Astrocyte (in vitro differentiated cells and primary cell): ENCODE results near the gene PFDN6.

Experiments used
- EZH2 ChIP-seq: IDR thresholded peaks from 2 replicates; pipeline ENCODE4 v1.6.1; 2012; ENCODE audit warnings: mild to moderate bottlenecking, low read length, inconsistent platforms; ENCODE audit not compliant: insufficient read depth
- TF ChIP-seq, protein P1 (sequence below): IDR thresholded peaks from 2 replicates; pipeline ENCODE4 v1.5.1; 2011; ENCODE audit warnings: low read depth, mild to moderate bottlenecking, inconsistent platforms, low read length, moderate library complexity; ENCODE audit not compliant: insufficient read depth

DNA sequence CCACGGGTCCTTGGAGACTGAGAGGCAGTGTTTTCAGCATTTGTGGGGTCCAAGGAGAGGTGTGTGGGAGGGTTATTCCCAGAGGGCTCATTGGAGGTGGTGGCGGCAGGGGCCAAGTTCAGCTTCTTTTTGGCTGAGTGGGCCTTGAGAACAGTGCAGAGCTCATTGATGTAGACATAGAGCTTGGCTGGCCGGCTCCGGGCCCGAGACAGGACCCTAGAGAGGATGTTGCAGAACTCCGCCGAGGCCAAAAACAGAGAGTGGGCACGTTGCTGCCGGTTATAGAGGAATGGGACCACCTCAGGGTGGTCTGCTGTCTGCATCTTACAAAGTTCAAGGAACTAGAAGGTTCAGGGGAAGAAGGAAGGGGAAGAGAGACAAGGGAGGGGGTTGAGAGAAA is 31.8 kb downstream of the PFDN6 start:
- TF ChIP-seq, protein P1, sequence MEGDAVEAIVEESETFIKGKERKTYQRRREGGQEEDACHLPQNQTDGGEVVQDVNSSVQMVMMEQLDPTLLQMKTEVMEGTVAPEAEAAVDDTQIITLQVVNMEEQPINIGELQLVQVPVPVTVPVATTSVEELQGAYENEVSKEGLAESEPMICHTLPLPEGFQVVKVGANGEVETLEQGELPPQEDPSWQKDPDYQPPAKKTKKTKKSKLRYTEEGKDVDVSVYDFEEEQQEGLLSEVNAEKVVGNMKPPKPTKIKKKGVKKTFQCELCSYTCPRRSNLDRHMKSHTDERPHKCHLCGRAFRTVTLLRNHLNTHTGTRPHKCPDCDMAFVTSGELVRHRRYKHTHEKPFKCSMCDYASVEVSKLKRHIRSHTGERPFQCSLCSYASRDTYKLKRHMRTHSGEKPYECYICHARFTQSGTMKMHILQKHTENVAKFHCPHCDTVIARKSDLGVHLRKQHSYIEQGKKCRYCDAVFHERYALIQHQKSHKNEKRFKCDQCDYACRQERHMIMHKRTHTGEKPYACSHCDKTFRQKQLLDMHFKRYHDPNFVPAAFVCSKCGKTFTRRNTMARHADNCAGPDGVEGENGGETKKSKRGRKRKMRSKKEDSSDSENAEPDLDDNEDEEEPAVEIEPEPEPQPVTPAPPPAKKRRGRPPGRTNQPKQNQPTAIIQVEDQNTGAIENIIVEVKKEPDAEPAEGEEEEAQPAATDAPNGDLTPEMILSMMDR = no peak
- no peak for TF ChIP-seq EZH2
